Measurements from ENCODE around the gene UQCRC1.

The UQCRC1 gene

GRCh38 chr3:48596676-48597407 lies 12.6 kb downstream of the UQCRC1 start:
- TF ChIP-seq POLR2AphosphoS5 (IDR thresholded peaks at IDR 0.05; ENCODE audit: low read depth, low read length) = 0 out of 2 replicates have a peak, but pooled peaks have one; percentile 19
- TF ChIP-seq REST (IDR thresholded peaks at IDR 0.05; ENCODE audit: insufficient read depth in 1 of 2, low read depth in 2 of 2, low read length in 2 of 2) = no peak
- no peak for TF ChIP-seq FOXP2 (optimal IDR thresholded peaks at IDR 0.05; ENCODE audit: borderline replicate concordance, extremely low read depth, extremely low read length, insufficient read depth)

- TF ChIP-seq TAF1 (IDR thresholded peaks at IDR 0.05; ENCODE audit: borderline replicate concordance, insufficient read depth, low read length) = no peak
- TF ChIP-seq FOXP2 (optimal IDR thresholded peaks at IDR 0.05; ENCODE audit: borderline replicate concordance, extremely low read depth, extremely low read length, insufficient read depth) = no peak
- no peak for TF ChIP-seq REST (IDR thresholded peaks at IDR 0.05; ENCODE audit: insufficient read depth in 1 of 2, low read depth in 2 of 2, low read length in 2 of 2)
- TF ChIP-seq SIN3A (IDR thresholded peaks at IDR 0.05; ENCODE audit: borderline replicate concordance, insufficient read depth, low read length) = no peak
- no peak for TF ChIP-seq POLR2AphosphoS5 (IDR thresholded peaks at IDR 0.05; ENCODE audit: low read depth, low read length)
Measured at GRCh38 chr3:48596157-48596556, 13.3 kb downstream of the UQCRC1 start.

GRCh38 chr3:48595526-48596121 lies 13.8 kb downstream of the UQCRC1 start:
- TF ChIP-seq POLR2AphosphoS5 (IDR thresholded peaks at IDR 0.05; ENCODE audit: low read depth, low read length) (no peak), TAF1 (IDR thresholded peaks at IDR 0.05; ENCODE audit: borderline replicate concordance, insufficient read depth, low read length) (no peak), FOXP2 (optimal IDR thresholded peaks at IDR 0.05; ENCODE audit: borderline replicate concordance, extremely low read depth, extremely low read length, insufficient read depth) (no peak), SIN3A (IDR thresholded peaks at IDR 0.05; ENCODE audit: borderline replicate concordance, insufficient read depth, low read length) (no peak), REST (IDR thresholded peaks at IDR 0.05; ENCODE audit: insufficient read depth in 1 of 2, low read depth in 2 of 2, low read length in 2 of 2) (no peak)

GRCh38 chr3:48595075-48595525 lies 14.3 kb downstream of the UQCRC1 start, which contains the start of gene COL7A1:
Gene COL7A1, minus strand, starts transcription at chr3:48595329. Its CDS starts 170 bp downstream, at chr3:48595159.
- TF ChIP-seq TAF1 (IDR thresholded peaks at IDR 0.05; ENCODE audit: borderline replicate concordance, insufficient read depth, low read length) (no peak), SIN3A (IDR thresholded peaks at IDR 0.05; ENCODE audit: borderline replicate concordance, insufficient read depth, low read length) (no peak), POLR2AphosphoS5 (IDR thresholded peaks at IDR 0.05; ENCODE audit: low read depth, low read length) (no peak), FOXP2 (optimal IDR thresholded peaks at IDR 0.05; ENCODE audit: borderline replicate concordance, extremely low read depth, extremely low read length, insufficient read depth) (no peak)

- no peak for TF ChIP-seq REST (IDR thresholded peaks at IDR 0.05; ENCODE audit: insufficient read depth in 1 of 2, low read depth in 2 of 2, low read length in 2 of 2)
- TF ChIP-seq FOXP2 (optimal IDR thresholded peaks at IDR 0.05; ENCODE audit: borderline replicate concordance, extremely low read depth, extremely low read length, insufficient read depth) = no peak
- TF ChIP-seq TAF1 (IDR thresholded peaks at IDR 0.05; ENCODE audit: borderline replicate concordance, insufficient read depth, low read length) = no peak
- TF ChIP-seq SIN3A (IDR thresholded peaks at IDR 0.05; ENCODE audit: borderline replicate concordance, insufficient read depth, low read length) = no peak
- no peak for TF ChIP-seq POLR2AphosphoS5 (IDR thresholded peaks at IDR 0.05; ENCODE audit: low read depth, low read length)
Measured at GRCh38 chr3:48594417-48595049, 14.9 kb downstream of the UQCRC1 start.
